K562 (cell line): ENCODE data around the gene ASIC1. TPM values are rescaled to one million over a fixed set of nuclear protein-coding genes. Genes with fewer than 3 reads are reported as not detected.

Experiments
- ATF3 ChIP-seq, 2 experiments: fragments of 450-650 bp in 1 of 2; sonication (generic) in 1 of 2; formaldehyde crosslinking in 1 of 2; IDR thresholded peaks in 1 of 2; conservative IDR thresholded peaks in 1 of 2; 2 replicates each; pipeline versions ENCODE4 v1.6.1 to v1.8.1; 2016 to 2023; ENCODE audit warnings: mild to moderate bottlenecking in 2 of 2, moderate library complexity in 2 of 2, inconsistent platforms in 1 of 2, missing genetic modification reagents in 1 of 2
- EGR1 ChIP-seq: fragments of 450-650 bp; conservative IDR thresholded peaks from 2 replicates; pipeline ENCODE4 v1.6.1; 2017; ENCODE audit warnings: mild to moderate bottlenecking
- KDM2B ChIP-seq: fragments of 250-450 bp; sonication (Bioruptor Pico); IDR thresholded peaks from 2 replicates; pipeline ENCODE4 v1.8.0; 2021; ENCODE audit warnings: mild to moderate bottlenecking, moderate library complexity
- MECOM ChIP-seq: fragments of 250-450 bp; sonication (Bioruptor Pico); IDR thresholded peaks from 2 replicates; pipeline ENCODE4 v1.8.0; 2022; ENCODE audit warnings: inconsistent platforms
- PTBP1 ChIP-seq: fragments of 200-400 bp; formaldehyde crosslinking; IDR thresholded peaks from 2 replicates; pipeline ENCODE4 v1.6.1; 2017; ENCODE audit warnings: low read depth, low read length
- polyA plus RNA-seq, 8 experiments: library from polyadenylated mRNA; depleted of rRNA in 4 of 8; stranded (reverse) in 5 of 8; unstranded in 3 of 8; fragments of >200 nt; fragmentation: Nextera tagmentation in 2 of 8; fragmentation: Illumina TruSeq in 1 of 8; extraction: Ambion mirVana in 2 of 8; extraction: Trizol in 1 of 8; gene quantifications; 2 replicates each; pipeline versions ENCODE4 v1.2.1 to v1.2.3, GENCODE V29; 2011 to 2014; ENCODE audit warnings: inconsistent platforms in 1 of 8, missing spikeins in 1 of 8
- total RNA-seq, 7 experiments: library from RNA; depleted of rRNA in 6 of 7; stranded (reverse); fragments of >200 nt in 6 of 7; fragmentation: Illumina TruSeq in 2 of 7; extraction: Trizol in 2 of 7; gene quantifications; 2 replicates each; pipeline versions ENCODE4 v1.2.1 to v1.2.3, GENCODE V29; 2011 to 2021; ENCODE audit warnings: low replicate concordance in 1 of 7
- TF ChIP-seq, protein P1 (sequence below): fragments of 200-600 bp; sonication (generic); IDR thresholded peaks from one replicate; pipeline ENCODE4 v1.6.1; 2012; ENCODE audit warnings: mild to moderate bottlenecking, low read depth, low read length, inconsistent platforms

Gene ASIC1
- total and polyA plus RNA-seq, 9 of the 15 experiments (the other 6 are each of a cell fraction or from before 2014, with no cell fraction given), result 0.01 to 1.7 (median 0.45) TPM

DNA sequence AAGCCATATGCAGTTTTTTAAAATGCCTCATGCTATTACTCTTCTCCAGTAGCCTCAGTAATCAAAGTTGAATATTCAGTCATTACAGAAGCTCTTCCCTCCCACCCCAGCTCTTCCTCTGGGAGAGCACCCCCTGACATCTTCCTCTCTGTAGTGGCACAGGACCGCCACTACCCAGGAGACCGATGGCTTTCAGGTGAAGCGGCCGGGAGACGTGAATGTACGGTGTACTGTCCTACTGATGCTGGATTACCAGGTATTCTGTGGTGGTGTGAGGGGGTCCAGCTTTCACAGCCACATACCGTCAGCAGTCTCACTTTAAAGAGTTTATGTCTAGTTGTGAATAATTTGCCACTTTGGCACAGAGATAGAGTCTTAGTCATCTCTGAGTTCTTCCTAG lies 32.3 kb downstream of the ASIC1 start (continued):
- TF ChIP-seq, protein P1, sequence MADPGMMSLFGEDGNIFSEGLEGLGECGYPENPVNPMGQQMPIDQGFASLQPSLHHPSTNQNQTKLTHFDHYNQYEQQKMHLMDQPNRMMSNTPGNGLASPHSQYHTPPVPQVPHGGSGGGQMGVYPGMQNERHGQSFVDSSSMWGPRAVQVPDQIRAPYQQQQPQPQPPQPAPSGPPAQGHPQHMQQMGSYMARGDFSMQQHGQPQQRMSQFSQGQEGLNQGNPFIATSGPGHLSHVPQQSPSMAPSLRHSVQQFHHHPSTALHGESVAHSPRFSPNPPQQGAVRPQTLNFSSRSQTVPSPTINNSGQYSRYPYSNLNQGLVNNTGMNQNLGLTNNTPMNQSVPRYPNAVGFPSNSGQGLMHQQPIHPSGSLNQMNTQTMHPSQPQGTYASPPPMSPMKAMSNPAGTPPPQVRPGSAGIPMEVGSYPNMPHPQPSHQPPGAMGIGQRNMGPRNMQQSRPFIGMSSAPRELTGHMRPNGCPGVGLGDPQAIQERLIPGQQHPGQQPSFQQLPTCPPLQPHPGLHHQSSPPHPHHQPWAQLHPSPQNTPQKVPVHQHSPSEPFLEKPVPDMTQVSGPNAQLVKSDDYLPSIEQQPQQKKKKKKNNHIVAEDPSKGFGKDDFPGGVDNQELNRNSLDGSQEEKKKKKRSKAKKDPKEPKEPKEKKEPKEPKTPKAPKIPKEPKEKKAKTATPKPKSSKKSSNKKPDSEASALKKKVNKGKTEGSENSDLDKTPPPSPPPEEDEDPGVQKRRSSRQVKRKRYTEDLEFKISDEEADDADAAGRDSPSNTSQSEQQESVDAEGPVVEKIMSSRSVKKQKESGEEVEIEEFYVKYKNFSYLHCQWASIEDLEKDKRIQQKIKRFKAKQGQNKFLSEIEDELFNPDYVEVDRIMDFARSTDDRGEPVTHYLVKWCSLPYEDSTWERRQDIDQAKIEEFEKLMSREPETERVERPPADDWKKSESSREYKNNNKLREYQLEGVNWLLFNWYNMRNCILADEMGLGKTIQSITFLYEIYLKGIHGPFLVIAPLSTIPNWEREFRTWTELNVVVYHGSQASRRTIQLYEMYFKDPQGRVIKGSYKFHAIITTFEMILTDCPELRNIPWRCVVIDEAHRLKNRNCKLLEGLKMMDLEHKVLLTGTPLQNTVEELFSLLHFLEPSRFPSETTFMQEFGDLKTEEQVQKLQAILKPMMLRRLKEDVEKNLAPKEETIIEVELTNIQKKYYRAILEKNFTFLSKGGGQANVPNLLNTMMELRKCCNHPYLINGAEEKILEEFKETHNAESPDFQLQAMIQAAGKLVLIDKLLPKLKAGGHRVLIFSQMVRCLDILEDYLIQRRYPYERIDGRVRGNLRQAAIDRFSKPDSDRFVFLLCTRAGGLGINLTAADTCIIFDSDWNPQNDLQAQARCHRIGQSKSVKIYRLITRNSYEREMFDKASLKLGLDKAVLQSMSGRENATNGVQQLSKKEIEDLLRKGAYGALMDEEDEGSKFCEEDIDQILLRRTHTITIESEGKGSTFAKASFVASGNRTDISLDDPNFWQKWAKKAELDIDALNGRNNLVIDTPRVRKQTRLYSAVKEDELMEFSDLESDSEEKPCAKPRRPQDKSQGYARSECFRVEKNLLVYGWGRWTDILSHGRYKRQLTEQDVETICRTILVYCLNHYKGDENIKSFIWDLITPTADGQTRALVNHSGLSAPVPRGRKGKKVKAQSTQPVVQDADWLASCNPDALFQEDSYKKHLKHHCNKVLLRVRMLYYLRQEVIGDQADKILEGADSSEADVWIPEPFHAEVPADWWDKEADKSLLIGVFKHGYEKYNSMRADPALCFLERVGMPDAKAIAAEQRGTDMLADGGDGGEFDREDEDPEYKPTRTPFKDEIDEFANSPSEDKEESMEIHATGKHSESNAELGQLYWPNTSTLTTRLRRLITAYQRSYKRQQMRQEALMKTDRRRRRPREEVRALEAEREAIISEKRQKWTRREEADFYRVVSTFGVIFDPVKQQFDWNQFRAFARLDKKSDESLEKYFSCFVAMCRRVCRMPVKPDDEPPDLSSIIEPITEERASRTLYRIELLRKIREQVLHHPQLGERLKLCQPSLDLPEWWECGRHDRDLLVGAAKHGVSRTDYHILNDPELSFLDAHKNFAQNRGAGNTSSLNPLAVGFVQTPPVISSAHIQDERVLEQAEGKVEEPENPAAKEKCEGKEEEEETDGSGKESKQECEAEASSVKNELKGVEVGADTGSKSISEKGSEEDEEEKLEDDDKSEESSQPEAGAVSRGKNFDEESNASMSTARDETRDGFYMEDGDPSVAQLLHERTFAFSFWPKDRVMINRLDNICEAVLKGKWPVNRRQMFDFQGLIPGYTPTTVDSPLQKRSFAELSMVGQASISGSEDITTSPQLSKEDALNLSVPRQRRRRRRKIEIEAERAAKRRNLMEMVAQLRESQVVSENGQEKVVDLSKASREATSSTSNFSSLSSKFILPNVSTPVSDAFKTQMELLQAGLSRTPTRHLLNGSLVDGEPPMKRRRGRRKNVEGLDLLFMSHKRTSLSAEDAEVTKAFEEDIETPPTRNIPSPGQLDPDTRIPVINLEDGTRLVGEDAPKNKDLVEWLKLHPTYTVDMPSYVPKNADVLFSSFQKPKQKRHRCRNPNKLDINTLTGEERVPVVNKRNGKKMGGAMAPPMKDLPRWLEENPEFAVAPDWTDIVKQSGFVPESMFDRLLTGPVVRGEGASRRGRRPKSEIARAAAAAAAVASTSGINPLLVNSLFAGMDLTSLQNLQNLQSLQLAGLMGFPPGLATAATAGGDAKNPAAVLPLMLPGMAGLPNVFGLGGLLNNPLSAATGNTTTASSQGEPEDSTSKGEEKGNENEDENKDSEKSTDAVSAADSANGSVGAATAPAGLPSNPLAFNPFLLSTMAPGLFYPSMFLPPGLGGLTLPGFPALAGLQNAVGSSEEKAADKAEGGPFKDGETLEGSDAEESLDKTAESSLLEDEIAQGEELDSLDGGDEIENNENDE, result no peak
- TF ChIP-seq EGR1 (no peak), MECOM (CRISPR knock-in tag) (no peak), PTBP1 (no peak), ATF3 (IDR thresholded peaks at IDR 0.05) (no peak), ATF3 (CRISPR knock-in tag; conservative IDR thresholded peaks at IDR 0.05) (no peak), KDM2B (no peak)
